A673 (cell line): ENCODE data around the gene RNF135. TPM values are rescaled to one million over a fixed set of nuclear protein-coding genes. Genes with fewer than 3 reads are reported as not detected.

ENCODE experiments used
- Bru-seq: library from RNA; stranded (reverse); fragments of 400-500 nt; gene quantifications from one replicate; lab custom pipeline; 2021; lab: Mats Ljungman, UMichigan
- BruChase-seq, 2 experiments: library from RNA; stranded (reverse); fragments of 400-500 nt; gene quantifications; one replicate each; lab custom pipeline; 2021; lab: Mats Ljungman, UMichigan
- BruUV-seq: library from RNA; stranded (reverse); fragments of 400-500 nt; replicated peaks from 2 replicates; lab custom pipeline; 2021; lab: Mats Ljungman, UMichigan
- CTCF ChIA-PET: fragments of 300-600 bp; sonication (Branson Sonifier 250); formaldehyde crosslinking; loops from one replicate; lab custom pipeline; 2022; ENCODE audit warnings: antibody characterized with exemption; lab: Charles Lee
- POLR2A ChIA-PET: fragments of 300-600 bp; sonication (Branson Sonifier 250); formaldehyde crosslinking; loops from one replicate; lab custom pipeline; 2022; ENCODE audit warnings: antibody characterized with exemption; ENCODE audit not compliant: low non-redundant PET; lab: Charles Lee
- DNase-seq: peaks from one replicate; pipeline ENCODE4 v3.0.0-alpha.2; 2015; ENCODE audit warnings: low spot score
- H3K27ac ChIP-seq: fragments of 200-600 bp; sonication (generic); 2 replicates; pipeline ENCODE4 v1.5.1; 2016; ENCODE audit warnings: mixed run types, low read depth, mild to moderate bottlenecking, mixed read lengths, antibody characterized with exemption, low read length; ENCODE audit not compliant: poor library complexity, severe bottlenecking
- H3K27me3 ChIP-seq: fragments of 200-600 bp; sonication (generic); replicated peaks from 2 replicates; pipeline ENCODE4 v1.6.1; 2017; ENCODE audit warnings: mixed run types, low read depth, mild to moderate bottlenecking, mixed read lengths, antibody characterized with exemption, low read length; ENCODE audit not compliant: insufficient read depth, poor library complexity
- H3K36me3 ChIP-seq: fragments of 200-600 bp; sonication (generic); 2 replicates; pipeline ENCODE4 v1.6.1; 2016; ENCODE audit warnings: mixed run types, mild to moderate bottlenecking, mixed read lengths, antibody characterized with exemption, low read length; ENCODE audit not compliant: insufficient read depth, poor library complexity, severe bottlenecking
- H3K4me1 ChIP-seq: fragments of 200-600 bp; sonication (generic); 2 replicates; pipeline ENCODE4 v1.6.1; 2017; ENCODE audit warnings: mixed run types, mild to moderate bottlenecking, mixed read lengths, antibody characterized with exemption, low read length; ENCODE audit not compliant: insufficient read depth, poor library complexity, severe bottlenecking
- H3K4me3 ChIP-seq: fragments of 200-600 bp; sonication (generic); 2 replicates; pipeline ENCODE4 v1.5.1; 2016; ENCODE audit warnings: low read depth, mixed run types, mild to moderate bottlenecking, mixed read lengths, low read length; ENCODE audit not compliant: poor library complexity, severe bottlenecking
- H3K9me3 ChIP-seq: fragments of 200-600 bp; sonication (generic); 2 replicates; pipeline ENCODE4 v1.6.1; 2016; ENCODE audit warnings: mixed run types, low read depth, mild to moderate bottlenecking, mixed read lengths, antibody characterized with exemption, low read length; ENCODE audit not compliant: poor library complexity, severe bottlenecking
- CTCF ChIP-seq: fragments of 300-800, 200-600 bp; sonication (generic); conservative IDR thresholded peaks from 2 replicates; pipeline ENCODE4 v1.5.1; 2017; ENCODE audit warnings: low read depth, mild to moderate bottlenecking, antibody characterized with exemption, low read length, moderate library complexity, mixed read lengths
- EZH2 ChIP-seq: fragments of 200-600 bp; sonication (generic); IDR thresholded peaks from 2 replicates; pipeline ENCODE4 v1.6.1; 2017; ENCODE audit warnings: borderline replicate concordance, low read depth, mild to moderate bottlenecking, mixed read lengths, antibody characterized with exemption, low read length; ENCODE audit not compliant: poor library complexity, severe bottlenecking
- intact Hi-C: fragments of 100-400 bp; cut with micrococcal nuclease; formaldehyde crosslinking; loops from one replicate; pipeline ENCODE4 v1.10.0; 2022; ENCODE audit not compliant: unreplicated experiment
- long read RNA-seq: library from polyadenylated mRNA; stranded (forward); transcript quantifications from one replicate; pipeline ENCODE4 v2.0.0, GENCODE V29; 2022
- total RNA-seq: library from RNA; stranded (reverse); gene quantifications from 2 replicates; pipeline ENCODE4 v1.2.3, GENCODE V29; 2021

Gene RNF135, protein sequence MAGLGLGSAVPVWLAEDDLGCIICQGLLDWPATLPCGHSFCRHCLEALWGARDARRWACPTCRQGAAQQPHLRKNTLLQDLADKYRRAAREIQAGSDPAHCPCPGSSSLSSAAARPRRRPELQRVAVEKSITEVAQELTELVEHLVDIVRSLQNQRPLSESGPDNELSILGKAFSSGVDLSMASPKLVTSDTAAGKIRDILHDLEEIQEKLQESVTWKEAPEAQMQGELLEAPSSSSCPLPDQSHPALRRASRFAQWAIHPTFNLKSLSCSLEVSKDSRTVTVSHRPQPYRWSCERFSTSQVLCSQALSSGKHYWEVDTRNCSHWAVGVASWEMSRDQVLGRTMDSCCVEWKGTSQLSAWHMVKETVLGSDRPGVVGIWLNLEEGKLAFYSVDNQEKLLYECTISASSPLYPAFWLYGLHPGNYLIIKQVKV
- total RNA-seq (7.5 and 8.2 TPM in 2 replicates), Bru-seq, nascent RNA (percentile 50 among the genes with signal in this experiment), BruChase-seq, experiment 1, labeled RNA remaining after a 2-hour chase (percentile 52 among the genes with signal in this experiment), BruChase-seq, experiment 2, labeled RNA remaining after a 6-hour chase (percentile 58 among the genes with signal in this experiment)
- long read RNA-seq, transcript RNF135-202 (5 exons, 2,892 nt) = minor isoform, 5 of 18 reads
- long read RNA-seq, transcript RNF135-201 (4 exons, 1,905 nt) = major isoform, 6 of 18 reads
- long read RNA-seq, partial matches to known transcripts = 0 of 18 reads
- long read RNA-seq, other reads (novel, unspliced or antisense) = 6 of 18 reads

GRCh38 chr17:30970831-30971567, at the start of gene RNF135:
Gene RNF135 (plus strand): TSS chr17:30971039. CDS start chr17:30971074, 35 bp downstream.
- ChIA-PET POLR2A (no interaction called here), CTCF (interaction anchor here (0.6 kb wide), 1 partner anchor 295 kb away, joined by 3 read pairs; no protein-coding TSS in a partner anchor)
- TF ChIP-seq EZH2 = no peak
- no peak for TF ChIP-seq CTCF
- BruUV-seq = no TSS peak
- H3K27ac ChIP-seq = peak within 1 kb of the TSS; percentile 72
- intact Hi-C loops = no loop called here
- no peaks in the 10 kb centered on the region for H3K27me3 ChIP-seq
- peak; percentile 72 for DNase-seq
- peak within 1 kb of the TSS; percentile 51 for H3K4me3 ChIP-seq
- H3K4me1 ChIP-seq = no peaks in the 10 kb centered on the region
- H3K36me3 ChIP-seq = no peaks in the 10 kb centered on the region
- no peaks in the 10 kb centered on the region for H3K9me3 ChIP-seq

DNA sequence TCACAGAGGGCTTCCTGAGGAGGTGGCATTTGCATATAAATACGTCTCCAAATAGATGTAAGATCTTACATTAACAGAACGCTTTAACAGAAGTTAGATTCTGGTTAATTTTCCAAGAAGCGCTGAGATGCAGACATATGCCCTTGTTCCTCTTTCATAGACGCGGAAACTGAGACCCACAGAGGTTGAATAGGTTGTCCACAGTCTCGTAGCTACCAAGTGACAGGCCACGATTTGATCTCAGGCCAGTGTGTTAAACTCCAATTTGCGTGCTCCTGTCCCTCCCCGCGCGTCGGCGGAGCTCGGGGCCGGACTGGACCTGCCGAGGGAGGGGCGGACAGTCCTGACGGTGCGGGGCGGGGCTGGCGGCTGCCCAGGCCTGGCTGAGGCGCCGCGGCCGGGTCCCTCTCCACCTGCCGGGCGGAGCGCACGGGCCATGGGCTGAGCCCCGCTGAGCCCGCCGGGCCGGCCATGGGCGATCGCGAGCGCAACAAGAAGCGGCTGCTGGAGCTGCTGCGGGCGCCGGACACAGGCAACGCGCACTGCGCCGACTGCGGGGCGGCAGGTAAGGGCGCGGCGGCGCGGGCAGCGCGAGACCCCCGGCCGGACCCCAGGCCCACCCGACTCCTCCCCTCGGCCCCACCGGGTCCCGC, 49.2 kb upstream of the RNF135 start, which contains the start of gene ADAP2:
Gene ADAP2 (plus strand): TSS at position 402 of the 653 bp plus-strand sequence. CDS start 70 bp downstream, at position 472.
- no peaks in the 10 kb centered on the region for H3K9me3 ChIP-seq
- no peak for TF ChIP-seq CTCF
- TF ChIP-seq EZH2 = peak; percentile 39
- H3K27ac ChIP-seq = no peak within 1 kb of the TSS
- POLR2A ChIA-PET = no interaction called here
- no peaks in the 10 kb centered on the region for H3K4me1 ChIP-seq
- no peaks in the 10 kb centered on the region for H3K36me3 ChIP-seq
- intact Hi-C loops = no loop called here
- DNase-seq = no peak
- BruUV-seq = no TSS peak
- no peak within 1 kb of the TSS for H3K4me3 ChIP-seq
- peaks cover 37% of the 10 kb centered on the region for H3K27me3 ChIP-seq
- CTCF ChIA-PET = no interaction called here
